GM12874 (cell line): ENCODE data around the gene DDC.

Source experiments
- TF ChIP-seq, protein P1 (sequence below): IDR thresholded peaks from 2 replicates; pipeline ENCODE4 v1.5.1; 2011; ENCODE audit warnings: low read depth, mild to moderate bottlenecking, control low read depth, low read length, moderate library complexity; ENCODE audit not compliant: insufficient read depth

The DDC gene

DNA sequence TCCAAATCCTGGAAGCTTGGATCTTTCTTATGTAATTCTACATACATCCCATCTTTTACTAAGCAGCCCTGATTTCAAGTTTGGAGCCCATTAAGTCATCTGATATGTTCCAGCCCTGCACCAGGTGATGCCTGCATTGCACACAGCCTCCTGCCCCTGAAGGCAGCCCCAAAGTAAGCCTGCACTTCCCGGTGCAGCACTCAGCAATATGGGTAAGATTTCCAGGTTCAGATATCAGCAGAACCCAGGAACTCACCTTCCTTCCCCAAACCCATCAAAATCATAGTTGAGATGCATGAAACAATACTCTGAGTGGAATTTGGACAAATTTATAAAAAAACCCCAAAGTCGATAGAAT lies 333 bp upstream of the DDC start:
- TF ChIP-seq, protein P1, sequence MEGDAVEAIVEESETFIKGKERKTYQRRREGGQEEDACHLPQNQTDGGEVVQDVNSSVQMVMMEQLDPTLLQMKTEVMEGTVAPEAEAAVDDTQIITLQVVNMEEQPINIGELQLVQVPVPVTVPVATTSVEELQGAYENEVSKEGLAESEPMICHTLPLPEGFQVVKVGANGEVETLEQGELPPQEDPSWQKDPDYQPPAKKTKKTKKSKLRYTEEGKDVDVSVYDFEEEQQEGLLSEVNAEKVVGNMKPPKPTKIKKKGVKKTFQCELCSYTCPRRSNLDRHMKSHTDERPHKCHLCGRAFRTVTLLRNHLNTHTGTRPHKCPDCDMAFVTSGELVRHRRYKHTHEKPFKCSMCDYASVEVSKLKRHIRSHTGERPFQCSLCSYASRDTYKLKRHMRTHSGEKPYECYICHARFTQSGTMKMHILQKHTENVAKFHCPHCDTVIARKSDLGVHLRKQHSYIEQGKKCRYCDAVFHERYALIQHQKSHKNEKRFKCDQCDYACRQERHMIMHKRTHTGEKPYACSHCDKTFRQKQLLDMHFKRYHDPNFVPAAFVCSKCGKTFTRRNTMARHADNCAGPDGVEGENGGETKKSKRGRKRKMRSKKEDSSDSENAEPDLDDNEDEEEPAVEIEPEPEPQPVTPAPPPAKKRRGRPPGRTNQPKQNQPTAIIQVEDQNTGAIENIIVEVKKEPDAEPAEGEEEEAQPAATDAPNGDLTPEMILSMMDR = no peak

DNA sequence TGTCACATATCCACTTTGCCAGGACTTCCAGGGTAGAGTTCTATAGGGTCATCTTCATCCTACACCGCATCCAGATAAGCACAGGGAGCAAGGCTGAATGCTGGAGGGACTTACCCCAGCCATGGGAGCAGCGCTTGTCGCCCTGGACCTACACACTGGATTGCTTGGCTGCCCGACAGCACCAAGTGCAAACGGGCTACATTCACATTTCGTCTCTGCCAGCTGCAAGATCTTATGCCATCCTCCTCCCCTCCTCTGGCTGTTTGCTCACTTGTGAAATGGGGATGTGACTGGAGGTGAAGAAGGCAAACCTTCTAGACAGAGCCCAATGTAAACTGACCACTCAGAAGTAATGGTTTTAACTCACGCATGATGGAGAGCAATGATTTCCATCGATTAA lies 1.0 kb downstream of the DDC start:
- TF ChIP-seq, protein P1 = no peak

DNA sequence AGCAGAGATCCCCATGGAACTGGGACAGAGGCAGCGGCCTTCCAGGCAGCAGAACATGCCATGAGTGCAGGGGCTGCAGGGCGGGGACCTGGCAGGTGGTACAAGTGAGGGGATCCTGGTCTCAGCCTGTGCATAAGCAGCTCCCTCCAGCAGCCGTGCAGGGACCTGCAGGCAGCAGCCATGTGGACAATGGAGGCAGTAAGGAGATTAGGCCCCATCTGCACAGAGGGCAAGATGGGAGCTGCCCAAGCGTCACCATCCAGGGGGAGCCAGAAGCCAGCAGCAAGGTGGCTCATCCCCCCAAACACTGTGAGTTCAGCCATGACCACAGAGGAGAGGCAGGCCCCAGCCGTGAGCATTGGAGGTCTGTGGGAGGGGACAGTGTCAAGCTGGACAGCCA lies 3.1 kb downstream of the DDC start:
- TF ChIP-seq, protein P1 = no peak

DNA sequence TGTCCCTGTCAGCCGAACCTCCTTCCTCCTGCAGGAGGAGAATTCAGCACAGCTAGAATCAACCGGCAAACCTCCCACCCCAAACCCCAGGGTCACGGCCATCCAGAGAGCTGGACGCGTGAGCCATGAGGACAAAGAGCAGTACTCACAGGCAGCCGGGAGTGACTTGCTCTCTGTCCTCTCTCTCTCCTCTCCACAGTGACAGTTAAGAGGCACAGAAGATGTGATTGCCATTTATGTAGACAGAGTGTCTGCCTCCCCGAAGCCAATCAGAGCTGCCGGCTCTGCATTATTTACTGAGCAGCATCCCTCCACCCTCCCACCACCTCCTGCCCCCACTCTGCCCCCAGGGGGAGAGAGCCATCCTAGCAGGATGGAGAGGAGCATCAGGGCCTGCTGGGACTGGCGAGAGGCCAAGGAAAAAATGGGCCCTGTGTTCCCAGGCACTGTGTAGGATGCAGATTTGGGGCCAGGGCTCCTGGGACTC lies 4.3 kb downstream of the DDC start:
- TF ChIP-seq, protein P1 = no peak

DNA sequence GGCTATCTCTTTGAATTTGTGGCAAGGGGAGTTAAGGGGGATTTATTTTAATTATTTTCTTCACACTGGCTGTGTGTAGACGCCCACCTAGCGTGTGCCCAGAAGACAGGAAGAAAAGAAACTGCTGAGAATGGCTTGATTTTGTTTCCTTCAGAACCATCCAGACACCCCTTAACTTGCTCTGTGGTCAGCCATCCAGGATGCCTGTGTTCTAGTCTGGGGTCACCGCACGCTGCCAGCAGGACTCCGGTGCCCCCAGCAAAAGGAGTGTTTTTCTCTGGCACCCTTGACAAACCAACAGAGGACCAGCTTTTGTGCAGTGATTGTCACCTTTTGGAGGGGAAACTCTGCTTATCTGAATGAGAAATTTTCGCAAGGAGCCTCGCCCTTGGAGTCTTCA lies 5.3 kb downstream of the DDC start:
- TF ChIP-seq, protein P1 = no peak

DNA sequence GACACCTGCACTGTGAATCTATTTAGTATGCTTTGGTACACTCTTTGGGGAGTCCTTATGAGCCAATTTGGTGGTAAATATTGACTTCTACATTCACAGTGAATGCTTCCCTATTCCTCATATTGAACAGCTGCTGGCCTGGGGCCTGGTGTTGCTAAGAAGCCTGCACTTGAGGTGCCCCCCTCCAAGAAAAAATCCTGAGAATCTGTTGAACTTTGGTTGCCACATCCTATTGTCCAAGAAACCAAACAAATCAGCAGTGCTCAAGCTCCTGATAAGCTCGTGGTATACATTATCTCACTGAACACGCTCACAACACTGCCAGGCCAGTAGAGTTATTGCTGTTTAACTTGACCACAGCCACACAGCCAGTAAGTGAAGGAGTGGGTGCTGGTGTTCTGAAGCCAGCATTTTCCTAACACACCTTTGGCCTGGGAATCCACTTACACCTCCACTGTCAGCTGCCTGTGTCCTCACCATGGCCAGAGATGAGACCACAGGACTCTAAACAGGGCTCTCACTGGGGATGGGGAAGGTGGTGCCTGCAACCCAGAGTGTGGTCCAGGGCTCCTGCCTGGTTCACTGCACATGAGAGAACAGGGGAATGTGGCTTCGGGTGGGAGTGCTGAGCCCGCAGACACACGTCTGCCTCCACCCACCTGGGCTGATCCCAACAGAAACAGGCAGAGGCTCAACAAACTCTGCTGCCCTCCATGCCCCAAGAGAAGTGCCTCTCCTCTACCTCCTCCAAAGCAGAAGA lies 6.7 kb downstream of the DDC start:
- TF ChIP-seq, protein P1 = no peak

DNA sequence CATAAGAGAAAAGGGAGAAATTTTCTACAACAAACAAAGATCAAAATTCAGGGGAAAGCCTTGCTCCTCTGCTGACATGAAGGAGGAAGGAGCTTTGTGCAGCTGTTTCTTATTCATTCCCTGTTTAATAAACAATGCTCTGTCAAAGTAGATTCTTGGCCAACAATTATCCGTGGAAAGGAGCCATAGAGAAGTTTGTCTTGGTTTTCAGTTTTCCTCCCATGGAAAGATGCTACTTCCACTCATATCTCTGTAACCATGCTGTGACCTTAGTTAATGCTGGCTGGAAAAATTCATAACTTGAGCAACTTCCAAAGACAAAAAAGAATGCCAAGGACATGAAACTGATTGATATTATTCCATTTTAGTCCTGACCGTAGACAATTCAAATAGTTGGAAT lies 8.1 kb downstream of the DDC start:
- TF ChIP-seq, protein P1 = no peak
